Right atrium auricular region (tissue), 2 donors: Measurements from ENCODE around the gene SRP14. TPM values are rescaled to one million over a fixed set of nuclear protein-coding genes. Genes with fewer than 3 reads are reported as not detected.
A peak's percentile ranks its signal among the peaks of the same experiment; 100 is the strongest.

ENCODE experiments used
- DNase-seq: peaks from one replicate; pipeline ENCODE4 v3.0.0-alpha.2; 2019; ENCODE audit warnings: low spot score
- H3K27ac ChIP-seq, 2 donors: fragments of 200-600 bp; sonication (generic); 1 replicate in 1 of 2; 2 replicates in 1 of 2; pipeline ENCODE4 v1.5.1; 2016 to 2019
- H3K27me3 ChIP-seq, 2 donors: fragments of 200-600 bp; sonication (generic); one replicate each; pipeline versions ENCODE4 v1.5.1 to v1.6.0; 2017 to 2019
- H3K36me3 ChIP-seq: fragments of 200-600 bp; sonication (generic); one replicate; pipeline ENCODE4 v1.5.1; 2016
- H3K4me1 ChIP-seq, 2 donors: fragments of 200-600 bp; sonication (generic); one replicate each; pipeline versions ENCODE4 v1.5.1 to v1.6.0; 2017 to 2019
- H3K4me3 ChIP-seq, 2 donors: fragments of 200-600 bp; sonication (generic); 1 replicate in 1 of 2; 2 replicates in 1 of 2; pipeline ENCODE4 v1.5.1; 2017 to 2019; ENCODE audit warnings: mild to moderate bottlenecking in 1 of 2, moderate library complexity in 1 of 2
- H3K9me3 ChIP-seq, 2 donors: fragments of 200-600 bp; sonication (generic); one replicate each; pipeline ENCODE4 v1.5.1; 2019
- total RNA-seq, 2 donors: library from RNA; depleted of rRNA; stranded (reverse); fragments of >200 nt; gene quantifications; one replicate each; pipeline ENCODE4 v1.1.0, GENCODE V29; 2016
- TF ChIP-seq, protein P1 (sequence below), 2 donors: fragments of 200-600 bp; sonication (generic); IDR thresholded peaks; one replicate each; pipeline ENCODE4 v1.5.1; 2019; ENCODE audit warnings: antibody characterized with exemption in 2 of 2

The SRP14 gene
- total RNA-seq, 2 donors from 2014 or later, result 255 to 283 TPM

DNA sequence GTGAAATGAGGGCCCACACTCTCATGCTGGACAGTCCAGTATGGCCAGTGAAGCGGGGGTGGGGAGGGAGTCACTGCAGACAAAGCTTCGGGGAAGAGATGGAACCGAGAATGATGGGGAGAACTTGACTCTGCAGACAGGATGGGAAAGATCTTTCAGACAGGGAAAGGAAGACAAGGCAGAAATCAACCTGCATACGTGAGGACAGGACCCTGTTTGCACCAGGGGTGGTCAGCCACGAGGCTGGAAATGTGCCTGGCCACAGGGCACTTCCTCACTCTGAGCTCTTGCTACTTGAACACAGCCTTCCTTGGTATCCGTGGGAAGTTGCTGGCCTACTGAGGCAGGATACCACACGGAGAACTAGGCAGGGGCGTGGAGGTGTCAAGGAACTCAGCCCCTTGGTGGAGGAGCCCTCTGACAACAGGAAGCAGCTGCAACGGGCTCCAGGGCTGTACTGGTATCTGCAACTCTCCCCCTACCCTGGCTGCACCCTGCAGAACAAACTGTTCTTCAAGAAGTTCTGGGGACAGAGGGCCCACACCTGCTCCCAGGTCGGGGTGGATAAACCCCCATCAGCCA, 9.3 kb upstream of the SRP14 start:
- Histone ChIP-seq H3K27me3 (no peaks in the 10 kb centered on the region), H3K4me3 (no peak overlapping the region), H3K27ac (peak overlapping the region; percentile 21 to 50), H3K4me1 (peaks cover 0 to 55% of the 10 kb centered on the region in 2 donors), H3K9me3 (no peaks in the 10 kb centered on the region), H3K36me3 (no peaks in the 10 kb centered on the region)
- TF ChIP-seq, protein P1, sequence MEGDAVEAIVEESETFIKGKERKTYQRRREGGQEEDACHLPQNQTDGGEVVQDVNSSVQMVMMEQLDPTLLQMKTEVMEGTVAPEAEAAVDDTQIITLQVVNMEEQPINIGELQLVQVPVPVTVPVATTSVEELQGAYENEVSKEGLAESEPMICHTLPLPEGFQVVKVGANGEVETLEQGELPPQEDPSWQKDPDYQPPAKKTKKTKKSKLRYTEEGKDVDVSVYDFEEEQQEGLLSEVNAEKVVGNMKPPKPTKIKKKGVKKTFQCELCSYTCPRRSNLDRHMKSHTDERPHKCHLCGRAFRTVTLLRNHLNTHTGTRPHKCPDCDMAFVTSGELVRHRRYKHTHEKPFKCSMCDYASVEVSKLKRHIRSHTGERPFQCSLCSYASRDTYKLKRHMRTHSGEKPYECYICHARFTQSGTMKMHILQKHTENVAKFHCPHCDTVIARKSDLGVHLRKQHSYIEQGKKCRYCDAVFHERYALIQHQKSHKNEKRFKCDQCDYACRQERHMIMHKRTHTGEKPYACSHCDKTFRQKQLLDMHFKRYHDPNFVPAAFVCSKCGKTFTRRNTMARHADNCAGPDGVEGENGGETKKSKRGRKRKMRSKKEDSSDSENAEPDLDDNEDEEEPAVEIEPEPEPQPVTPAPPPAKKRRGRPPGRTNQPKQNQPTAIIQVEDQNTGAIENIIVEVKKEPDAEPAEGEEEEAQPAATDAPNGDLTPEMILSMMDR (IDR thresholded peaks at IDR 0.05), result no peak
- DNase-seq, result peak; percentile 58

DNA sequence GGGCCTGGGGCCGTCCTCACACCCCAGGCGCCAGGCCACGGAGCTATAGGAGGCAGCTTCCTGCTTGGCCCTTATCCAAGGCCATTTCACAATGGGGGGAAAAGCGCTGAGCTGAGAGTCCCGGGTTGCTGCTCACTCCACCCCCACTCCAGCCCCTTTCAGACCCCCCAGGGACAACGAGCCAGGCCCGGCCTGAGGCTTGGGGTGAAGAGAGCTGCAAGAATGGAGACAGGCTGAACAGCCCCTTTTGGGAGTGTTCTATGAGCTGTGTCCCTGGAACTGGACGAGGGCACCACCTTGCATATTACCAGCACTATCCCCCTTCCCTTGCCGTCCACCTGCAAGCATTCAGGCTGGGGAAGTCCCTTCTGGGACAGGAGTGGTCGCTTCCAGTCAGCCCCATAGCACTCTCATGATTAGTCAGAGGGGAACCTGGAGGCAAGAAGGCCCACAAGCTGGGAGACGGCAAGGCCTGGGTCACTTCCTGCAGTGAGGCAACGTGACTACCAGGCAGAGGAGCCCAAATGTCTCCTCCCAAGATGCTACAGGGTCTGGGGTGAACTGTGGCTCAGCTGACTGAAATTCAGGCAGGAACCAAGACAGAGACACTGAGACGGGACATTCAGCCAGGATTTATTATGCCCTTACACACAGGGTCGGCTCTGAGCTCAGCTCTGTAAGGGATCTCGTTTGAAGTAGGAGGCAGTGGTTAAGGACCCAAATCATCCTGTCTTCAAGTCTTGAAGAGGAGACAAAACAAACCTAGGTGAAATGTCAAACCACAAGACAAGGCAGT, 8.6 kb upstream of the SRP14 start:
- Histone ChIP-seq H3K4me1 (peaks cover 0 to 55% of the 10 kb centered on the region in 2 donors), H3K27ac (peak overlapping the region; percentile 21 to 50)
- TF ChIP-seq, protein P1 (IDR thresholded peaks at IDR 0.05), result no peak

DNA sequence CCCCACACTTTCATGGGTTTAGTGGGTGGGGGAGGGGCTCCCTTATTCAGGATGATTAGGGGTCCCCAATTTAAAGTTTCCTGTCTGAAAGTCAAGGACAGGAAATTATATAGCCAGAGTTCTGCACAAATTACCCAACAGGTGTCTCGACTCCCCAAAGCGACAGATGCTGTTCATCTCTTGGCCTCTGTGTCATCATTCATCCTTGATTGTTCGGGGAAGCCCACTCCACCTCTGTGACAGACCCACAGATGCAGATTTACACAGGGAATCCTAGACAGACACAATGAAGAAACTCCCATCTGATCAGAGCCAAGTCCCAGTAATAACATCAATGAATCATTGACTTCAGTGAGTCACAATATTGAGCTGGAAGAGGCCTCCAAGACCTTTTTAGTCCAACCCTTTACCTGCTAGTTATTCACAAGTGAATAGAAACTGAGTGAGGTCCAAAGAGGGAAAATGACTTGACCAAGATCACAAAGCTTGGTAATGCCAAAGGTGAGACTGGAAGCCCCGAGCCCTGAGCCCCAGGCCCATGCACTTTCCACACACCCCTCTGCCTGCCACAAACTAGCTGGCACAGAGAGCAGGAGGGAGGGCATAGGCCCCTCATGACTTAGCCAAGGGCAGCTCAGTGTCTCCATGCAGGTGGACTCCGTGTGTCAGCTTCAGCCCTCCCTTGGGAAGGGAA, 7.9 kb upstream of the SRP14 start:
- H3K36me3 ChIP-seq, result no peaks in the 10 kb centered on the region
- no peaks in the 10 kb centered on the region for H3K9me3 ChIP-seq
- H3K4me1 ChIP-seq, result peaks cover 0 to 55% of the 10 kb centered on the region in 2 donors
- peak overlapping the region; percentile 21 to 50 for H3K27ac ChIP-seq
- peak; percentile 49 for DNase-seq
- TF ChIP-seq, protein P1 (IDR thresholded peaks at IDR 0.05), result no peak
- H3K4me3 ChIP-seq, result no peak overlapping the region
- no peaks in the 10 kb centered on the region for H3K27me3 ChIP-seq

More for the DNA sequence above, 8.6 kb upstream of the SRP14 start:
- DNase-seq, result peak; percentile 74
- Histone ChIP-seq H3K9me3 (no peaks in the 10 kb centered on the region), H3K27me3 (no peaks in the 10 kb centered on the region), H3K4me3 (no peak overlapping the region), H3K36me3 (no peaks in the 10 kb centered on the region)

DNA sequence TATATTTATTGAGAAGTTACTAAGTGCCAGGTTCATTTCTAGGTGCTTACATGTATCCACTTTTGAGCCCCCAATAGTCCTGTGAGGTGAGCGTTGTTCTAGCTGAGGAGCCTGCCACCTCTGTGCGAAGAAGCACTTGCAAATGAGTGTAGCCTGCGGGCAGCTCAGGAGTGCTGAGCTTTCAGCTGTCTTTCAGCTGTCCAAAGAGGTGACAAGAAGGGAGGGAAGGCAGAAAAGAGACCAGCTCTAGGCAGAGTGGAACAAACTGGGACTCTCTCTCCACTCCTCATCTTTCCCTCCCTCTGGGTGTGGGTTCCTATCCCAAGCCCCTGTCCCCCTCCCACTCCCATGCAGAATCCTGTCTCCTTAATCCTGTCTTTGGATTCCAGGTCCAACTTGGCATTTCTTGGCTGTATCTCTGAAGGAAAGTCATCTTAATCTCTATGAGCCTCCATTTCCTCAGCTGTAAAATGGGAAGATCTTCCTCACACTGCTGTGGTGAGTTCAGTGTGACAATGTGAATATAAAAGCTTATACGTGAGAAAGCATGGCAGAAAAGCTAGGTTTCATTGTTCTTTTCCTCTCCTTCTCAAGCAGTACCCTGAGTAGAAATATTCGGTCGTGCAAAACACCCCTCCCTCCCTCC, 6.7 kb upstream of the SRP14 start:
- Histone ChIP-seq H3K27me3 (no peaks in the 10 kb centered on the region), H3K36me3 (no peaks in the 10 kb centered on the region), H3K4me1 (peaks cover 0 to 58% of the 10 kb centered on the region in 2 donors), H3K4me3 (no peak overlapping the region), H3K27ac (peak overlapping the region; percentile 38 to 51), H3K9me3 (no peaks in the 10 kb centered on the region)
- TF ChIP-seq, protein P1 (IDR thresholded peaks at IDR 0.05), result no peak
- peak; percentile 44 for DNase-seq

DNA sequence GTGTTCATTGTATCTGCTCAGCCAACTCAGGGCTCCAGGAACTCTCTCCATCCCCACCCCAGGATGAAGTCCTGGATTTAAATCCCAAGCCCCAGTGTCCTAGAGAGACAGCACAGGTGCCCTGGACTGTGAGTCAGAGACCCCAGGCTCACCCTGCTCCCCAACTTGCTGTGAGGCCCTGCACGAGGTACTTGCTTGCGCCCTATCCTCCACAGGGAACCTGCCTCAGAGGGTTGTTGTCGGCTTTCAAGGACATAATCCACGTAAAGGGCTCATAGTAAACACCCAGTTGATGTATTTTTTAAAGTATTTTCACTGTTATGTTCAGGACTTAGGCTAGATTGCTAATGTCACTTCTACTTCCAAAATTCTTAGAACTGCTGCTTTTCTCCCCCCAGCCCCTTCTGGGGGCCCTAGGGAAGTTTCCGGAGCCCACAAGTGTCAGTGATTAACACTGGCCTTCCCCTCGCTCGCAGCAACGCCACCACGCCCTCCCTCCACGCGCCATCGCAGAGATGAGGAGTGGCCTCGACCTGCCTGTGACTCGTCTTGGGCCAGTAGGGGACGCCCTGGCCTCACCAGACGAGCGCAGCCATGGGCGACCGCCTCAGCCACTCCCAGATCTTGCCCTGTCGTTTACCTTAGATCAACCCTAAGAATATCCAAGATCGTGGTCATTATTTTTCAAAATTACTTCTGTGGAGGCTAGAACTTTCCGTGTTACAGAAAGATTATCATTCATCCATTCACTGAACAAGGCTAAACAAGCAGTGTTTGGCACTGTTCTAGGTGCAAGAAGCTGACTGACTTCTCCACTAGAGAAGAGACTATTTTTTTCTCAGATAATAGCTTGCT, 6.0 kb upstream of the SRP14 start:
- peak overlapping the region in 1 of 2 donors; percentile 18 for H3K4me3 ChIP-seq

More for the DNA sequence above, 6.0 kb upstream of the SRP14 start:
- TF ChIP-seq, protein P1 (IDR thresholded peaks at IDR 0.05), result peak; percentile 93 to 97
- peaks cover 0 to 62% of the 10 kb centered on the region in 2 donors for H3K4me1 ChIP-seq
- H3K27ac ChIP-seq, result peak overlapping the region; percentile 38 to 51
- no peaks in the 10 kb centered on the region for H3K36me3 ChIP-seq
- no peaks in the 10 kb centered on the region for H3K9me3 ChIP-seq
- DNase-seq, result peak; percentile 89
- no peaks in the 10 kb centered on the region for H3K27me3 ChIP-seq
